Tibial nerve (tissue), 4 donors: ENCODE measurements around the gene ITGA2. TPM values are rescaled to one million over a fixed set of nuclear protein-coding genes. Genes with fewer than 3 reads are reported as not detected.

Experiments used
- DNase-seq, 2 donors: peaks; one replicate each; pipeline ENCODE4 v3.0.0-alpha.2; 2019; ENCODE audit warnings: low spot score in 2 of 2
- H3K27ac ChIP-seq, 4 donors: fragments of 200-600 bp; sonication (generic) in 3 of 4; one replicate each; pipeline ENCODE4 v1.5.1; 2017 to 2019; ENCODE audit warnings: mild to moderate bottlenecking in 1 of 4
- H3K27me3 ChIP-seq, 2 donors: fragments of 200-600 bp; sonication (generic) in 1 of 2; one replicate each; pipeline versions ENCODE4 v1.5.1 to v1.6.0; 2017 to 2019
- H3K36me3 ChIP-seq, 3 donors: fragments of 200-600 bp; sonication (generic); one replicate each; pipeline ENCODE4 v1.5.1; 2018 to 2019
- H3K4me1 ChIP-seq, 4 donors: fragments of 200-600 bp; sonication (generic) in 3 of 4; one replicate each; pipeline ENCODE4 v1.5.1; 2017 to 2019
- H3K4me3 ChIP-seq, 4 donors: fragments of 200-600 bp; sonication (generic) in 3 of 4; one replicate each; pipeline ENCODE4 v1.5.1; 2017 to 2019; ENCODE audit warnings: mild to moderate bottlenecking in 1 of 4, moderate library complexity in 1 of 4
- H3K9me3 ChIP-seq, 4 donors: fragments of 200-600 bp; sonication (generic) in 3 of 4; one replicate each; pipeline ENCODE4 v1.5.1; 2017 to 2019
- CTCF ChIP-seq, 5 experiments: fragments of 200-600 bp in 3 of 5; fragments of 450-650 bp in 2 of 5; sonication (generic) in 3 of 5; IDR thresholded peaks; one replicate each; pipeline ENCODE4 v1.5.1; 2016 to 2019; ENCODE audit warnings: antibody characterized with exemption in 5 of 5, mild to moderate bottlenecking in 3 of 5, moderate library complexity in 2 of 5
- EP300 ChIP-seq, 2 donors: sonication (generic); formaldehyde crosslinking; IDR thresholded peaks; one replicate each; pipeline ENCODE4 v1.6.1; 2017; ENCODE audit warnings: antibody characterized with exemption in 2 of 2, mild to moderate bottlenecking in 1 of 2
- POLR2A ChIP-seq, 2 donors: fragments of 450-650 bp; IDR thresholded peaks; one replicate each; pipeline ENCODE4 v1.6.1; 2017; ENCODE audit warnings: antibody characterized with exemption in 2 of 2, mild to moderate bottlenecking in 2 of 2, moderate library complexity in 2 of 2
- WGBS, 2 donors: methylation state at CpG; one replicate each; pipeline ENCODE4 v1.1.5; 2018; 5-methylcytosine and 5-hydroxymethylcytosine counted together
- total RNA-seq, 4 donors: library from RNA; depleted of rRNA; stranded (reverse); fragments of >200 nt; gene quantifications; one replicate each; pipeline ENCODE4 v1.1.0, GENCODE V29; 2016

The ITGA2 gene
- total RNA-seq, 4 donors from 2014 or later: 3.7 to 6.1 (median 5.4) TPM

- Histone ChIP-seq H3K27ac (no peak overlapping the region), H3K9me3 (no peaks in the 10 kb centered on the region), H3K4me3 (no peak overlapping the region), H3K36me3 (peaks cover 0 to 23% (median 7%) of the 10 kb centered on the region in 3 donors), H3K4me1 (peaks cover 0 to 22% (median 3%) of the 10 kb centered on the region in 4 donors), H3K27me3 (no peaks in the 10 kb centered on the region)
- no peak for DNase-seq
- 59 to 61% methylated on average over 2 of the region's 2 CpGs for WGBS, 2 donors
- TF ChIP-seq CTCF (IDR thresholded peaks at IDR 0.05): no peak
- no peak for TF ChIP-seq POLR2A (IDR thresholded peaks at IDR 0.05)
- no peak for TF ChIP-seq EP300 (IDR thresholded peaks at IDR 0.05)
These were observed 86.9 kb downstream of the ITGA2 start for GRCh38 chr5:53076014-53076583.

DNA sequence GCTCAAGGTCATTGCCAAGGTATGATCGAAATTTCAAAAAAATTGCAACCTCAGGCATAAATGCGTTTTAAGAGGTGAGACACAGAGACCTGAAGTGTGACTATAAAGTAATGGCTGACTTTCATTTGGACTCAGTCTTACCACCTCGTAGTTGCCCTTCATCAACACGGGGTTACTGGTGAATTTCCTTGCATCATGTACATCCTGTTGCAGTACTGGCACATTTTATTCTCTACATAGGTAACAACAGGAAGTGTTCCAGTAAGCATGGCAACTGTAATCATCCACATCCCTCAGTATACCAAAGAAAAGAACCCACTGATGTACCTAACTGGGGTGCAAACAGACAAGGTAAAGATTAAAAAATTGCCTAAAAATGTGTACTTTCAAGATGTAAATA is 91.1 kb downstream of the ITGA2 start:
- H3K9me3 ChIP-seq: no peaks in the 10 kb centered on the region
- TF ChIP-seq POLR2A (IDR thresholded peaks at IDR 0.05): no peak
- no peak for TF ChIP-seq EP300 (IDR thresholded peaks at IDR 0.05)
- H3K36me3 ChIP-seq: peaks cover 0 to 22% (median 6%) of the 10 kb centered on the region in 3 donors
- H3K27me3 ChIP-seq: no peaks in the 10 kb centered on the region
- no peak overlapping the region for H3K27ac ChIP-seq
- no peak for DNase-seq
- WGBS, 2 donors: 90 to 94% methylated on average over 4 of the region's 4 CpGs
- peaks cover 0 to 23% (median 0%) of the 10 kb centered on the region in 4 donors for H3K4me1 ChIP-seq
- H3K4me3 ChIP-seq: no peak overlapping the region

- H3K27me3 ChIP-seq: no peaks in the 10 kb centered on the region
- TF ChIP-seq CTCF (IDR thresholded peaks at IDR 0.05) (no peak), POLR2A (IDR thresholded peaks at IDR 0.05) (no peak), EP300 (IDR thresholded peaks at IDR 0.05) (no peak)
- no peaks in the 10 kb centered on the region for H3K9me3 ChIP-seq
- no peak for DNase-seq
- peaks cover 0 to 44% (median 3%) of the 10 kb centered on the region in 4 donors for H3K4me1 ChIP-seq
- H3K36me3 ChIP-seq: peaks cover 0 to 13% (median 0%) of the 10 kb centered on the region in 3 donors
- peak overlapping the region in 2 of 4 donors; percentile 16 to 26 for H3K27ac ChIP-seq
- H3K4me3 ChIP-seq: no peak overlapping the region
These were observed 94.8 kb downstream of the ITGA2 start for GRCh38 chr5:53083927-53084326.

GRCh38 chr5:53084546-53085255 is 95.5 kb downstream of the ITGA2 start:
- Histone ChIP-seq H3K36me3 (peaks cover 0 to 12% (median 0%) of the 10 kb centered on the region in 3 donors), H3K27ac (peak overlapping the region in 2 of 4 donors; percentile 16 to 26), H3K27me3 (no peaks in the 10 kb centered on the region), H3K9me3 (no peaks in the 10 kb centered on the region), H3K4me3 (no peak overlapping the region), H3K4me1 (peaks cover 0 to 51% (median 9%) of the 10 kb centered on the region in 4 donors)
- no peak for DNase-seq
- no peak for TF ChIP-seq CTCF (IDR thresholded peaks at IDR 0.05)
- no peak for TF ChIP-seq EP300 (IDR thresholded peaks at IDR 0.05)
- no peak for TF ChIP-seq POLR2A (IDR thresholded peaks at IDR 0.05)
- 63 to 68% methylated on average over 4 of the region's 4 CpGs for WGBS, 2 donors

DNA sequence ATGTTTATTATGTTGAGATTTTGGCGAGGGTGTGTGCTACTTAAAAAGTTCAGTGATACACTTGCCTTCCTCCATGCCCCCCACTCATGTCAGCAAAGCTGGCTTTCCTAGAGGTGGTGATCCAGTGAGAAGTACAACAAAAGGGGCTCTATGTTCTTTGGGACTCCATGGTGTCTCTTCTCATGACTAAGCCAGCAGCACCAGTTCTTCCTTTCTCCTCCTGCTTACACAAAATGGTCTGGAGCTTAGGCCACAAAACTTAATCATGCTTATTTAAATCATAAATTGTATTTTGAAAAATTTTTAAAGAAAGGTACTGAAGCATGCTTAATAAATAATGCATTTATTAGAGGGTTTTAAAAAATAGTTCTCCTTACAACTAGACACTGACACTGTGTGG is 98.0 kb downstream of the ITGA2 start:
- Histone ChIP-seq H3K27ac (peak overlapping the region in 2 of 4 donors; percentile 65 to 67), H3K36me3 (no peaks in the 10 kb centered on the region), H3K4me3 (no peak overlapping the region), H3K4me1 (peaks cover 0 to 75% (median 18%) of the 10 kb centered on the region in 4 donors), H3K9me3 (no peaks in the 10 kb centered on the region), H3K27me3 (no peaks in the 10 kb centered on the region)
- 41 to 50% methylated on average over 1 of the region's 1 CpG for WGBS, 2 donors
- DNase-seq: no peak
- TF ChIP-seq EP300 (IDR thresholded peaks at IDR 0.05): no peak
- TF ChIP-seq POLR2A (IDR thresholded peaks at IDR 0.05): no peak
- no peak for TF ChIP-seq CTCF (IDR thresholded peaks at IDR 0.05)
